IMR-90 (cell line): ENCODE measurements around the gene IFT43.

Source experiments
- CTCF ChIP-seq: conservative IDR thresholded peaks from 2 replicates; pipeline ENCODE4 v1.5.1; 2012; ENCODE audit warnings: mild to moderate bottlenecking, low read depth, low read length, improper control_type of control experiment
- MAFK ChIP-seq: IDR thresholded peaks from 2 replicates; pipeline ENCODE4 v1.6.1; 2012; ENCODE audit warnings: low read depth, low read length, improper control_type of control experiment
- RFX5 ChIP-seq: IDR thresholded peaks from 2 replicates; pipeline ENCODE4 v1.8.0; 2012; ENCODE audit warnings: low read depth, mild to moderate bottlenecking, low read length, moderate library complexity

GRCh38 chr14:75968456-75968855 lies 17.1 kb upstream of the IFT43 start:
- TF ChIP-seq CTCF (no peak), MAFK (no peak), RFX5 (no peak)
